HG03103 (cell line): ENCODE results near the gene JUN.
A peak's percentile ranks its signal among the peaks of the same experiment; 100 is the strongest.

ENCODE experiments used
- ATAC-seq: cut with Tn5 transposase; IDR thresholded peaks from one replicate; pipeline ENCODE4 v1.9.1; 2021; ENCODE audit warnings: low read depth; ENCODE audit not compliant: unreplicated experiment

The JUN gene

GRCh38 chr1:58764294-58764978 lies 19.4 kb downstream of the JUN start:
- no peak for ATAC-seq

DNA sequence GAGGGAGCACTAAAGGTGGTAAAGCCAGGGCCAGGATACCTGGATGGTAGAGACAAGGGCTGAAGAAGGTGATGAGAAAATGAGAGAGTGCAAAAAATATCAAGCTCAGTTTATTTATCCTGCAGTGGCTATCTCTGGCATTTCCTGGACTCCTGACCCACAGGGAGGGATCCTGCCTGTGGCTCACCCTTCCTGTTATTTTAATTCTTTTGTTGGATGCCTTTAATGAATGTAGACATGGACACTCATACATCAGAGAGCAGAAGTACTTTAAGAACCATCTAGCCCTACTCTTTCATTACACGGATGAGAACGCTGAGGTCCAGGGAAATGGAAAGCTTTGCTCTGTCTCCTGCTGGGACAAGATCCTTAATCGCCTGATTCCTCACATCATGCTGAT lies 20.6 kb downstream of the JUN start:
- no peak for ATAC-seq

- no peak for ATAC-seq
Measured at GRCh38 chr1:58762806-58763205, 21.0 kb downstream of the JUN start.

DNA sequence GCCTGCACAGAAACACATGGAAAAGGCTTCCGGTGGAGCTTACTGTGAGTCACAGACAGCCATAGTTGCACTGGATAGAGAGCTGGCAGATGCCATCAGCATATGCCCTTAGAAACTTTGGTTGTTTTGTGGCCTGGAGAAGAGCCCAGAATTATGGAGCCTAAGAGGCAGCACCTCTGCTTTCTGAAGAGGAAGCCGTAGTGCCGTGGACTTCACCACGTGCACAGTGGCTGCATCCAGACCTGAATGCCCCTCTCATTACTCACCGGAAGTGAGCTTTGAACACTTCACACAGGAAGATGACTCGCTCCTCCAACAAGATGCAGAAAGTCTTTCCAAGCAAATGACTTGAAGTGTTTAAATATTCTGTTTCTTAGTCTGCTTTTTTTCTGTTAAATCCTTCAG lies 28.4 kb downstream of the JUN start:
- peak; percentile 70 for ATAC-seq

DNA sequence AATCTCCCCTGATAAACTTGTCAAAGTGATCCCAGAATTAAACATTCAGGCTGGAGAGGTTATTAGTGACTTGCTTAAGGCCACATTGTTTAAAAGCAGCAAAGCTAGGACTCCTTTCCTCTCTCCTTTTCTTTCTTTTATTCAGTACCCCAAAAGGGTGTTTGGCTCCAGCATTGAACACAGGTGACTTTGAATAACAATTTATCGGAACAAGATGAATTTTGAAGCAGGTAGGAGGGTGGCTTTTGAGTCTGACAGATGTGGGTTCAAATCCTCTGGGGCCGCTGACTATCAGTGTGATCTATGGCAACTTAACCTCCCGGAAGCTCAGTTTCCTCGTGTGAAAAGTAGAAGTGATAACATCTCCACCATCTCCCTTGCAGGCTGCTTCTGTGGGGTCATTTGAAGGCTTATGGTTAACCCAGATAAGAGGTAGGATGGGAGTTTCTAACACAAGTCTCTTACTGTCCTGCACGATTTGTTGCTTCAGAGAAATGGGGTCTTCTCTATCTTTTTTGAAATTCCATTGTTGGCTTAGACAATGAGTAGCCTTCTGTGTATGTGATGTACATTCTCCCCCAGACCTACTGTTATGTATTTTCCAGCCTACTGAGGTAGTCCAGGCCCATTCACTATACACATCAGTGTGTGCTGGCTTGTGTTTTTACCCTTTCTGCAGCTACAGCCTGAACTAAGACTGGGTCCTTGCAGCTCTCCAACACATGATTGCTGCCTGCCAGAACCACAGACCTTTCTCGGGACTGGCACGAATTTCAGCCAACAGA lies 29.0 kb downstream of the JUN start:
- ATAC-seq: peak; percentile 16

DNA sequence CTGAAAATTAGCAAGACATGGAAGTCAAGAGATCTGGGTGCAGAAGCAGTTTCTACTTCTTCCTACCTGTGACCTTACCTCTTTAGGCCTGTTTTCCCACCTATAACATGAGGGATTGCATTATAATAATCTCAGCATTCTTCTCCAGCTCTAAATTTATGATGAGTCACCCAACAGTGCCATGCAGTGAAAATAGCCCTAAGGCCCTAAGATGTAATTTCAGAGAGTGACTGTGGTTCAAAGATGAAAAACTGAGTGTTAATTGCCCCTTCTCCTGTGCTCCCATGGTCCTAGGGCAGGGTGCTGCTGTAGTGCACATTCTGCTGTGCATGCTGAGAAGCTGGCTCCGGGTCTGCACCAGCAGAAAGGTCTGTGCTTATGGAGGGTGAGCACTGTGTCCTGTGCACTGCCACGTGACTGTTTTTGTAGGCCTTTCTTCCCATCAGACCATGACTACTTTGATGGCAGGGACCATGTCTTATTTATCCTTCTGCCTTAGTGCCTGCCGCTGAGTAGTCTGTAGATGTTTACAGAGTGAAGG lies 29.7 kb downstream of the JUN start:
- no peak for ATAC-seq

DNA sequence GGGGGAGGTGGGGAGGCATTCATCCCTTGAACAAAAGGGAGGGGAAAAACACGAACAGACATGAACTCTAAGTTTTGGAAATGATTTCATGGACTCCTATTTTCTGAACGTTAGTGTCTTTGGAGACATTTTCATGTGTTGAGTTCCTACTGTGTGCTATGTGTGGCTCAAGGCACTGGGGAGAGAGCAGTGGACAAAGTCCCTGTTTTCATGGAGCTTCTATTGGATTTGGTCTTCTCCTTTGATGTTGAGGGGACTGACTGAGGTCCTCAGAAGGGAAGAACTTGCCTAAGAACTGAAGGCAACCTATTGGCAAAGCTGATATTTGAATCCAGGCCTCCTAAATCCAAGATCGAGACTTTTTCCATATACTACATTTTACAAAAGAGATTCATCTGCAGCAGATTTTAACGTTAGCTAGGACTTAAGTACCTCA lies 30.4 kb downstream of the JUN start:
- ATAC-seq: no peak

DNA sequence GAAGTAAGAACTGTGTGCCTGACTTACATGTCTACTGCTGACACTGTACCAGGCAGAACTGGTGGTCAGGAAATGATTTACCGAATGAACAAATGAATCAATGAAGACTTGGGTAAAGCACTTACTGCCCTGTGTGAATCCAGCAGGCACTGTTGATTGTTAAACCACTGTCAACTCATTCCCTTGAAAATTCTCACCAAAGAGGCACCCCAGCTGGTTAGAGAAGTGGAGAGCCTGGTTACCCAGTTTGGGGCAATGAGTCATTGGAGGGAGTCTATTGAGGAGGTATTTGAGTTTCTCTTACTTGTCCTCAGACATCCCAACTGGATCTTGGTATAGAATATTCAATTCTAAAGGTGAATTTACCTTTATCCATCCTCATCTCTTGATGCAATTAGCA lies 34.2 kb downstream of the JUN start:
- no peak for ATAC-seq

DNA sequence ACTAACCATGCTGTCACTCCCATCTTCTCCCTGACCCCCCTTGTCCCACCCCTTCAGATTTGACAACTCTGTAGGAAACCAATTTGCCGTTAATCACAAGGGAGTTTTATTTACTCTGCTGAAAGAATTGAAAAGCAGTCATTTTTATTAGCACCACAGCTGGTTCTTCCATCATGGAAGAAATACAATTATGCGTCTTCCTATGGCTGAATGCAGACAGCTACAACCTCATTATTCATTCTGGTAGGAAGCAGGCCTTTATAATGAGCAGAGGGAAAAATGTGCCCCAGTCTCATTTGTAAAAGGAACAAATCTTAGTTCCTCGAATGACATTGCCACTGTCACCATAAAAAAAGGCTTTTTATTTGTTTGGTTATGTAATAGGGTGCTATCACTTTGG lies 35.2 kb downstream of the JUN start:
- ATAC-seq: no peak

- ATAC-seq: no peak
Measured at GRCh38 chr1:58746757-58747156, 37.1 kb downstream of the JUN start.

GRCh38 chr1:58746182-58746581 lies 37.7 kb downstream of the JUN start:
- ATAC-seq: no peak

GRCh38 chr1:58745666-58746065 lies 38.2 kb downstream of the JUN start:
- ATAC-seq: no peak

DNA sequence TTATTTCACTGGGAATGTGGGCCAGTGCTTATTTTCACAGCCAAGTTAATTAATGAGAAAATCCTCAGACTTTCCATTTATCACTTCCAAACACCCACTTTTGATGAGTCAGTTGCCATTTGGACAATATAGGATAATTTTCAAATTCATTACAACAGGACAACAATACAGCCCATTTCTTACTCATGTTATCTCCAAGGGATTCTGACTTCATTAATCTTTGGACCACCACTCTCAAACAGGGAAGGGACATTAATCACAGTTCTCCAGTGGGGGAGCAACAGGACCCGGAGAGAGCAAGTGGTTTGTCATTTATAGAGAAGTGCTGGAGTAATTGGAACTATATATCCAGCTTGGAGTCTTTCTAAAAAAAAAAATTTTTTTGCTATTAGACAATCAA lies 38.7 kb downstream of the JUN start:
- no peak for ATAC-seq

GRCh38 chr1:58741678-58742553 lies 41.9 kb downstream of the JUN start:
- ATAC-seq: no peak

- no peak for ATAC-seq
Measured at GRCh38 chr1:58739856-58740466, 43.9 kb downstream of the JUN start.

DNA sequence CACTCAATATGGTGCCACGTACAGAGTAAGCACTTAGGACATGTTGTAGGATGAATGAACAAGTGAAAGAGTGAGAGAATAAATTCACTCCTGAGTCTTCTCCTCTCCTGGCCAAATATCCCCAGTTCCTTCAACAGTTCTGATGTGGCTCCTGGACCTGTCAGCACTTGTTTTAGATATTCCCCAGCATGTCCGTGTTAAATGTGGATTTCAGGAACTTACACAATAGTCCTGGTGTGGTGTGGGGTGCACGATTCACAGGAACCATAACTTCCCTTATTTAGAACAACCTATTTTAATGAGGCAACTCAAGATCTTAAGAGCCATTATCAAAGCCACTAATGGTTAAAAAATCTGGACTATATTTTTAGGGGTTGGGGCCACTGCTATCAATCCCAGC lies 45.0 kb downstream of the JUN start:
- no peak for ATAC-seq

GRCh38 chr1:58735586-58735985 lies 48.3 kb downstream of the JUN start:
- ATAC-seq: no peak

DNA sequence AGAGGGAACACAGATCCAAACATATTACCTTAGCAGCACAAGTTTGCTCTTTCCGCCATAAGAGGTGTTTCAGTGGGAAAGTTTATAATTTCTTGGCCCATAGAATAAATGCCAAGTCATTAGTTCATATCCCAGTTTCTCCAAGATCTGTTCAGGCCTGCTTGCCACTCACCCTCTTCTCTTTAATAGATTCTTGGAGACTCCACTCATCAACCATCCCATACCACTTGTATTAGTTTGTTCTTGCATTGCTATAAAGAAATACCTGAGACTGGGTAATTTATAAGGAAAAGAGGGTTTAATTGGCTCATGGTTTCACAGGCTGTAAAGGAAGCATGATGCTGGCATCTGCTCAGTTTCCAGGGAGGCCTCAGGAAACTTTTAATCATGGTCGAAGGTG lies 49.2 kb downstream of the JUN start:
- ATAC-seq: no peak

DNA sequence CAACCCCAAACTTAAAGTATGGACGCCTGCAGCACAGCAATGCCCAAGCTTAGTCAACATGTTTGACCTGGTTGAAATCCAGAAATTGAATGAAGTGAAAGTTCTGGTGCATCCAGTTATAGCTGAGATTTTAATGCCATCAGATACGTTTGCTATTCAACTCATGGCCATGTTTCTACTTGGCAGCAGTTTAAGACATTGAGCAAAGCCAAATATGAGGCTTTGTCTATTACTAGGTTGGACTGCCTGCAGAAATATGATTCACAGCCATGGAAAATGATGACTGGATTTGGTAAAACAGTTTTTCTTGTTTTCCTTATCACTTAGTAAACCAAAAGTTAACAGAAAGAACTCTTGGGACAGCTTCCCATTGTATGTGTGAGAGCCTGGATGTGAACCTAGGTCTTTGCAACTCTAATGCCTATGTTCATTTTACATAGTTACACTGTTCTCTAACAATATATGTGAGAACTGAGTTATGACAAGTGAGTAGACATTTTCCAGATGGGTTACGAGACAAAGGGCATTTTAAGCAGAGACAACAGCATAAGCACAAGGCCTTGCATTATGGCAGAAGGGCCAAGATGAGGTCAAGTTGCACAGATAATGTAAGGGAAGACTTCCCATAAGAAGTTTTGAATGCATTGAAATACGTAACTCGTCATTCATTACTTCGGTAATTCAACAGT lies 51.6 kb downstream of the JUN start:
- ATAC-seq: no peak
